Stimulated activated naive CD8-positive, alpha-beta T cell treated with anti-CD3 and anti-CD28 coated beads, Interleukin-15, amount 100 ng/mL, for 72 hours (primary cell): ENCODE data around the gene KNTC1.
"Not testable (repeated sequence)": the region's sequence is repeated elsewhere in the genome, so short reads cannot be mapped to it uniquely, and the experiment has no call there.

Experiments used
- ATAC-seq: fragments of 150-1000 bp; cut with Tn5 transposase; 2 replicates; pipeline ENCODE4 v1.10.0; 2021; ENCODE audit warnings: mild to moderate bottlenecking, moderate library complexity
- DNase-seq, 2 donors: peaks; one replicate each; pipeline ENCODE4 v3.0.0; 2021 to 2022
- H3K27ac Mint-ChIP-seq, 2 donors: one replicate each; pipeline ENCODE4 v1.8.0; 2022; ENCODE audit warnings: mild to moderate bottlenecking in 2 of 2, mixed read lengths in 2 of 2, moderate library complexity in 2 of 2
- H3K27me3 Mint-ChIP-seq: one replicate; pipeline ENCODE4 v1.8.0; 2022; ENCODE audit warnings: mixed read lengths
- H3K4me1 Mint-ChIP-seq: one replicate; pipeline ENCODE4 v1.8.0; 2022; ENCODE audit warnings: mild to moderate bottlenecking, mixed read lengths
- H3K4me3 Mint-ChIP-seq, 2 donors: one replicate each; pipeline ENCODE4 v1.8.0; 2022; ENCODE audit warnings: mild to moderate bottlenecking in 2 of 2, mixed read lengths in 2 of 2, moderate library complexity in 1 of 2
- H3K9me3 Mint-ChIP-seq, 2 donors: one replicate each; pipeline ENCODE4 v1.8.0; 2022; ENCODE audit warnings: mixed read lengths in 2 of 2

The KNTC1 gene

GRCh38 chr12:122523846-122524718 lies 3.0 kb upstream of the KNTC1 start:
- Mint-ChIP-seq H3K4me3 (peak overlapping the region; percentile 88 to 96), H3K27me3 (no peaks in the 10 kb centered on the region), H3K27ac (peak overlapping the region; percentile 96 to 97), H3K9me3 (no peaks in the 10 kb centered on the region), H3K4me1 (peaks cover 54% of the 10 kb centered on the region)
- DNase-seq = no peak
- ATAC-seq = no peak

- Mint-ChIP-seq H3K27me3 (no peaks in the 10 kb centered on the region), H3K27ac (no peak overlapping the region), H3K4me1 (peaks cover 29% of the 10 kb centered on the region), H3K9me3 (no peaks in the 10 kb centered on the region), H3K4me3 (no peak overlapping the region)
- ATAC-seq (no peak), DNase-seq (peak in 1 of 2 donors; percentile 27)
Observed at GRCh38 chr12:122527478-122527944, 462 bp downstream of the KNTC1 start.

- DNase-seq (no peak), ATAC-seq (no peak)
- H3K4me1 Mint-ChIP-seq = peaks cover 21% of the 10 kb centered on the region
- no peak overlapping the region for H3K27ac Mint-ChIP-seq
- no peak overlapping the region for H3K4me3 Mint-ChIP-seq
- H3K27me3 Mint-ChIP-seq = no peaks in the 10 kb centered on the region
- no peaks in the 10 kb centered on the region for H3K9me3 Mint-ChIP-seq
Observed at GRCh38 chr12:122528582-122528981, 1.5 kb downstream of the KNTC1 start.

GRCh38 chr12:122528992-122529391 lies 1.9 kb downstream of the KNTC1 start:
- Mint-ChIP-seq H3K9me3 (no peaks in the 10 kb centered on the region), H3K4me1 (peaks cover 16% of the 10 kb centered on the region), H3K4me3 (no peak overlapping the region), H3K27me3 (no peaks in the 10 kb centered on the region), H3K27ac (no peak overlapping the region)
- DNase-seq (no peak), ATAC-seq (no peak)

- no peaks in the 10 kb centered on the region for H3K9me3 Mint-ChIP-seq
- H3K27ac Mint-ChIP-seq = no peak overlapping the region
- no peak overlapping the region for H3K4me3 Mint-ChIP-seq
- H3K27me3 Mint-ChIP-seq = no peaks in the 10 kb centered on the region
- H3K4me1 Mint-ChIP-seq = no peaks in the 10 kb centered on the region
- DNase-seq = no peak
- no peak for ATAC-seq
Observed at GRCh38 chr12:122533856-122534255, 6.8 kb downstream of the KNTC1 start.

- Mint-ChIP-seq H3K9me3 (no peaks in the 10 kb centered on the region), H3K4me3 (no peak overlapping the region), H3K4me1 (no peaks in the 10 kb centered on the region), H3K27me3 (no peaks in the 10 kb centered on the region), H3K27ac (no peak overlapping the region)
- ATAC-seq = no peak
- DNase-seq = no peak
Observed at GRCh38 chr12:122537021-122537420, 10.0 kb downstream of the KNTC1 start.

GRCh38 chr12:122538496-122538895 lies 11.4 kb downstream of the KNTC1 start:
- no peaks in the 10 kb centered on the region for H3K4me1 Mint-ChIP-seq
- DNase-seq = no peak
- no peaks in the 10 kb centered on the region for H3K9me3 Mint-ChIP-seq
- ATAC-seq = no peak
- H3K4me3 Mint-ChIP-seq = no peak overlapping the region
- H3K27me3 Mint-ChIP-seq = no peaks in the 10 kb centered on the region
- H3K27ac Mint-ChIP-seq = no peak overlapping the region

- no peak overlapping the region for H3K4me3 Mint-ChIP-seq
- no peaks in the 10 kb centered on the region for H3K4me1 Mint-ChIP-seq
- DNase-seq (no peak), ATAC-seq (no peak)
- H3K27me3 Mint-ChIP-seq = no peaks in the 10 kb centered on the region
- H3K27ac Mint-ChIP-seq = no peak overlapping the region
- H3K9me3 Mint-ChIP-seq = no peaks in the 10 kb centered on the region
Observed at GRCh38 chr12:122544537-122544936, 17.5 kb downstream of the KNTC1 start.

- H3K27ac Mint-ChIP-seq = no peak overlapping the region
- H3K9me3 Mint-ChIP-seq = no peaks in the 10 kb centered on the region
- H3K27me3 Mint-ChIP-seq = no peaks in the 10 kb centered on the region
- ATAC-seq (no peak), DNase-seq (no peak)
- H3K4me3 Mint-ChIP-seq = no peak overlapping the region
- H3K4me1 Mint-ChIP-seq = no peaks in the 10 kb centered on the region
Observed at GRCh38 chr12:122545855-122546254, 18.8 kb downstream of the KNTC1 start.

GRCh38 chr12:122547330-122547729 lies 20.3 kb downstream of the KNTC1 start:
- Mint-ChIP-seq H3K9me3 (no peaks in the 10 kb centered on the region), H3K4me3 (no peak overlapping the region), H3K4me1 (no peaks in the 10 kb centered on the region), H3K27ac (no peak overlapping the region), H3K27me3 (no peaks in the 10 kb centered on the region)
- DNase-seq = no peak
- ATAC-seq = no peak

GRCh38 chr12:122558745-122559641 lies 31.9 kb downstream of the KNTC1 start:
- no peak for ATAC-seq
- no peak overlapping the region for H3K27ac Mint-ChIP-seq
- H3K4me1 Mint-ChIP-seq = no peaks in the 10 kb centered on the region
- no peaks in the 10 kb centered on the region for H3K27me3 Mint-ChIP-seq
- no peak overlapping the region for H3K4me3 Mint-ChIP-seq
- no peaks in the 10 kb centered on the region for H3K9me3 Mint-ChIP-seq
- DNase-seq = no peak

- no peak for DNase-seq
- no peaks in the 10 kb centered on the region for H3K9me3 Mint-ChIP-seq
- H3K27me3 Mint-ChIP-seq = no peaks in the 10 kb centered on the region
- H3K4me1 Mint-ChIP-seq = no peaks in the 10 kb centered on the region
- no peak overlapping the region for H3K27ac Mint-ChIP-seq
- H3K4me3 Mint-ChIP-seq = no peak overlapping the region
- no peak for ATAC-seq
Observed at GRCh38 chr12:122560138-122560537, 33.1 kb downstream of the KNTC1 start.

GRCh38 chr12:122563361-122563760 lies 36.3 kb downstream of the KNTC1 start:
- Mint-ChIP-seq H3K27me3 (no peaks in the 10 kb centered on the region), H3K27ac (no peak overlapping the region), H3K9me3 (no peaks in the 10 kb centered on the region), H3K4me3 (no peak overlapping the region), H3K4me1 (no peaks in the 10 kb centered on the region)
- ATAC-seq = no peak
- DNase-seq = no peak

- H3K4me3 Mint-ChIP-seq, H3K4me1 Mint-ChIP-seq, ATAC-seq, H3K27me3 Mint-ChIP-seq, H3K27ac Mint-ChIP-seq, DNase-seq, H3K9me3 Mint-ChIP-seq: not testable (repeated sequence)
Observed at GRCh38 chr12:122566816-122567215, 39.8 kb downstream of the KNTC1 start.

- Mint-ChIP-seq H3K27ac (no peak overlapping the region), H3K27me3 (no peaks in the 10 kb centered on the region), H3K4me1 (no peaks in the 10 kb centered on the region), H3K9me3 (no peaks in the 10 kb centered on the region), H3K4me3 (no peak overlapping the region)
- ATAC-seq (no peak), DNase-seq (no peak)
Observed at GRCh38 chr12:122569288-122569687, 42.2 kb downstream of the KNTC1 start.

- ATAC-seq, DNase-seq: not testable (repeated sequence)
Observed at GRCh38 chr12:122570006-122570405, 43.0 kb downstream of the KNTC1 start.

More at GRCh38 chr12:122570006-122570405, 43.0 kb downstream of the KNTC1 start:
- not testable (repeated sequence) for H3K9me3 Mint-ChIP-seq, H3K4me3 Mint-ChIP-seq, H3K27me3 Mint-ChIP-seq, H3K4me1 Mint-ChIP-seq
- peak overlapping the region in 1 of 2 donors; percentile 63 for H3K27ac Mint-ChIP-seq
